ENCODE data around the gene ATG3.
A peak's percentile ranks its signal among the peaks of the same experiment; 100 is the strongest.
"Not testable (repeated sequence)": the region's sequence is repeated elsewhere in the genome, so short reads cannot be mapped to it uniquely, and the experiment has no call there.

The ATG3 gene

DNA sequence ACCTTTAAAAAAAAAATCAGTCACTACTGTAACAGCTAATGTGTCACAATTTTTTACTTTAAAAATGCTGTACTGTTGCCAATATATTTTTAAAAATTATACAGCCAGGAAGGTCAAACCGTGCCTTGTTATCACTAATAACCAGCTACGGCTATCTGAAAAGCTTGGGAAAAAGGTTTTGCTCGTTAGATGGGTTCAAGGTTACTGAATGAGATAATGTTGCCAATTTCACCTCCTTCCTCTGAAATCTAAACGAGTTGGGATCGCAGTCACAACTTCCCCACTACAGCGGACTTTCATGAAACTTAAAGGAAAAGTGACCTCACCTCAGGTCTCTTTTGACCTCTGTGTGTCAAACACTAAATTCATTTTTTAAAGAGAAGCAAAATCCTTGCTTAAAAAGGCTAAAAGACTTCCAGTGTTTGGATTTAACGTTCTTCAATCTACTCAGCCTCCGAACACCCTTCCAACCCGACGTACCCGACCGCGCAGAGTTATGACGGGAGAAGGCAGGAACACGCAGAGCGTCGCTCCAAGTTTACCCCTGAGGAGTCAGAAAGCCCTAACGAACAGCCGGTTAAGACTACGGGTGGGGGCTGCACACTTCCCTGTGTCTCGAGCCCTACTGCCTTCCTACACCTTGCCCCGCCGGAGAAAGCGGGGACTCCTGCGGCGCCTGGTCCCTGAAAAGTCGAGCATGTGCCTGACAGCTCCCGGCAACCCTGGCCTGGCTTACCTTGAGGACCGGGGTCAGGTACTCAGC, 860 bp downstream of the ATG3 start:
- DNase-seq (ENCODE audit: low read depth) = peak; percentile 63

- DNase-seq (ENCODE audit: low read depth) = no peak
Measured at GRCh38 chr3:112560307-112560706, 1.5 kb downstream of the ATG3 start.

DNA sequence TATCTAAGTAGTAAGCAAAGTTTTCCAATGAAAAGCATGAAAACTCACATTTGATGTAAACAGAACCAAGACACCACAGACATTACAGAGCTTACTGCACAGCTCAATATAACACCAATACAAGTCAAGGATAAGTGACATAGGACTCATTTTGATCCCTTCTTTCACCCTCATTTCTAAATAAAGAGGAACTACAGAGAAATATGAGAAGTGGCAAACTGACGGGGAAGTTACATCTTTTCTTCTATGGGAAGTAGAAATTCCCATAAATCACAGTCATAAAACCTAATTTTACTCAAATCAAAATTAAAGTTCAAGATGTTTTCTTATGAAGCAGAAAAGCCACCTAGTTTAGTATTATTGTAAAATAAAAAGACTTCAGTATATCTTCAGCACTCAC, 3.8 kb downstream of the ATG3 start:
- DNase-seq (ENCODE audit: low read depth) = no peak

GRCh38 chr3:112555535-112556170, 6.1 kb downstream of the ATG3 start:
- no peak for DNase-seq (ENCODE audit: low read depth)

DNA sequence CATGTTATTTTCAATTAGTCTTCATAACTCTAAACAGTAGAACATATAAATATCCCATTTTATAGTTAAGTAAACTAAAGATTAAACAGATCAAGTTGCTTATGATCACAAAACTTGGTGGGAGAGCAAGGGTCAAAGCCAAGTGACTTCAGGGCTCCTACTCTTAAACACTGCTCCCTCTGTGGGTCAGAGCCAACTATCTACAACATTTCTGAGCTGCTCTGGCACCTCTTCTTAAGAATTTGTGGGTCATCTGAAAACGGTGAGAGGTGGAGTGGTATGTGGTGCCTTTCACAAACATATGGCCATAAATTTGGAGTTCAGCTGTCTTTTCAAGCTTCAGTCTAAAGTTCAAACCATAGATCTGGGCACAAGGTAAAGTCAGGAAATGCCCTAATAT, 10.9 kb downstream of the ATG3 start:
- DNase-seq (ENCODE audit: low read depth) = no peak

DNA sequence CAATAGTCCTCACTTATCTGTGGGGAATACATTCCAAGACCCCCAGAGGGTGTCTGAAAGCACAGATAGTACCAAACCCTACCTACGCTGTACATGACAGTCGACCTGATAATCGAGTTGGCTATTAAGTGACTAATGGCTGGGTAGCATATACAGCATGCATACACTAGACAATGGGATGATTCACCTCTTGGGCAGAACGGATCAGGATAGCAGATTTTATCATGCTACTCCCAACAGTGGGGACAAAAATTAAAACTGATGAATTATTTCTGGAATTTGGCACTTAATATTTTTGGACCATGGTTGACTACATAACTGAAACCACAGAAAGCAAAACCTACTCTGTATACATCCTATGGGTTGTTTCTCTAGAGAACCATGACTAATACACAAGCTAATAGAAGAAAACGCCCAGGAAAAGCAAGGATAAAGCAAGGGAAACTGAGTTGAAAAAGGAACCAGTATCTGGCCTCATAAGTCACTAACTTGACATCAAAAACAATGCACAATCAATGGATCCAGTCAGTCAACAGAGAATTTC, 15.5 kb downstream of the ATG3 start:
- no peak for DNase-seq (ENCODE audit: low read depth)

- DNase-seq (ENCODE audit: low read depth) = no peak
Measured at GRCh38 chr3:112539825-112540650, 21.7 kb downstream of the ATG3 start.

- no peak for DNase-seq (ENCODE audit: low read depth)
Measured at GRCh38 chr3:112531358-112531781, 30.4 kb downstream of the ATG3 start.

DNA sequence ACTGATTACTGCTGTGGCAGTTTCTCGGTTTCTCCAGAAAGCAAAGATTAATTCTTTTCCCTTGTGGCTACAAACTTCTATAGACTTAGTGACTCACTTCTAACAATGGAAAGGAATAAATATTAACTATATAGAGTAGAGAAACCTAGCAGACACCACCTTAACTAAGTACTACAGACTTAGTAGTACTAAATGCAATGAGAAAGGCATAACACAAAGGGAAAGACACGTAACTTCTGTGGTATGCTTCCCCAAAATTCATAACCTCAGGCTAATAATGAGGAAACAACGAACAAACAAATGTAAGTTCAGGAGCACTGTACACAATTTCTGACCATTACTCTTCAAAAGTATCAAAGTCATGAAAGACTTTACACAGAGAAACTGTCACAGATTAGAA, 31.2 kb downstream of the ATG3 start:
- no peak for DNase-seq (ENCODE audit: low read depth)

DNA sequence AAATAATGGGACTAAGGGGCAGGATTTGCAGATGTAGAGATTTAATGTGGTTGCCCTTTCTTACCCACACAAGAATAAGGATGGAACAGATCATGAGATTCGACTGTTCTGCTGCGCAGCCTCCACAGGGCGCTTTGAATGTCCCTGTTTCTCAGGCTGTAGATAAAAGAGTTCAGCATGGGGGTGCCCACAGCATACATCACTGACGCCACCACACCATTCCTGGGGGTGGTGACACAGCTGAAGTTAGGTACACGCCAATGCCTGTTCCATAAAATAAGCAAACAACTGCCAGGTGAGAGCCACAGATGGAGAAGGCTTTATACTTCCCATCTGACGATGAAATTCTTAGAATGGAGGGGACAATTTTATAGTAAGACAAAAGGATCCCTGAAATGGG, 37.6 kb downstream of the ATG3 start:
- not testable (repeated sequence) for DNase-seq (ENCODE audit: low read depth)

DNA sequence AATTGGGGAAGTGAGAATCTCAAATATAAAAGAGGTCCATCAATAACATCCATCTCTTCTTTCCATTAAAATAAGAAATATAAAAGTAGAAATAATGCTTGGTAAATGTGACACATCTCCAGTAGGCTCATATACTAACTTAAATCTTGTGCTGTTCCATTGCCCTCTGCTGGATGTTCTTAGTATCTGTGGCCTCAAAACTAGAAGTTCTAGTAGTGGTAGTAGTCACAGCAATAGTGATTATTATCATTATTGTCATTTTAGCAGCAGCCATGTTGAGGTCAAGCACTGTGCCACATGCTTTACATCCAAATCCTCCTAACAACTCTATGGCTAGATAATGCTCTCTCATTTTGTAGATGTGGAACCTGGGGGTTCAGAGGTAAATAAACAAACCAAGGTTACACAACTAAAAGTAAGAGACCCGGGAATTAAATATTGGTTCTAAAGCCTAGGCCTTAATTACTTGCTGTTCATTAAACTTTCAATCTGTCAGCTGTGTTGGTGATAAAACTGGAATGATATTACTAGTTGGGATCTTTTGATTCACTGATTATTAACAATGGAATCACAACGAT, 42.2 kb downstream of the ATG3 start:
- DNase-seq (ENCODE audit: low read depth) = no peak

DNA sequence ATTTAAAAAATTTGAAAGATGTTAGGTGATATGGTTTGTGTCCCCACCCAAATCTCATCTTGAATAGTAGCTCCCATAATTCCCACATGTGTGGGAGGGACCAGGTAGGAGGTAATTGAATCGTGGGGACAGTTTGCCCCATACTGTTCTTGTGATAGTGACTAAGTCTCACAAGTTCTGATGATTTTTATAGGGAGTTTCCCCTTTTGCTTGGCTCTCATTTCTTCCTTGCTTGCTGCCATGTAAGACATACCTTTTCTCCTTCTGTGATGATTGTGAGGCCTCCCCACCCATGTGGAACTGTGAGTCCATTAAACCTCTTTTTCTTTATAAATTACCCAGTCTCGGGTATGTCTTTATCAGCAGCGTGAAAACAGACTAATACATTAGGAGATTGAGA, 42.8 kb downstream of the ATG3 start:
- not testable (repeated sequence) for DNase-seq (ENCODE audit: low read depth)

GRCh38 chr3:112514527-112515128, 47.1 kb downstream of the ATG3 start:
- no peak for DNase-seq (ENCODE audit: low read depth)

DNA sequence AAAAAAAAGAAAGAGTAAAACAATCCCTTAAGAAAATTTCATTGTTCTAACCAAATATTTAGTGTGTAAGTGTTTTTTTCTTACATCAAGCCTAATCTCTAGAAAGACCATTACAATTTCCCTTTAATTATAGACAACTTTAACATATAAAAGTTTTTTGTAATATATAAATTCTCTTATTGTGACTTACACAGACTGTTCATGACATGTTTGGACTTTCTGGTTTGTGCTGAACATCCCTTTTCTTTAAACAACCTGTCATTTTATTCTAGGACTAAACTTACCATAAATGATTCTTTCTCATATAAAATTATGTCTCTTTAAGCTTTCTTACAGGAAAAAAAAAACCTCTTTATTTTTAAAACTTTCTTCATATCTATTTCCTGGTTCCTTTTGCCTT, 49.4 kb downstream of the ATG3 start:
- no peak for DNase-seq (ENCODE audit: low read depth)

DNA sequence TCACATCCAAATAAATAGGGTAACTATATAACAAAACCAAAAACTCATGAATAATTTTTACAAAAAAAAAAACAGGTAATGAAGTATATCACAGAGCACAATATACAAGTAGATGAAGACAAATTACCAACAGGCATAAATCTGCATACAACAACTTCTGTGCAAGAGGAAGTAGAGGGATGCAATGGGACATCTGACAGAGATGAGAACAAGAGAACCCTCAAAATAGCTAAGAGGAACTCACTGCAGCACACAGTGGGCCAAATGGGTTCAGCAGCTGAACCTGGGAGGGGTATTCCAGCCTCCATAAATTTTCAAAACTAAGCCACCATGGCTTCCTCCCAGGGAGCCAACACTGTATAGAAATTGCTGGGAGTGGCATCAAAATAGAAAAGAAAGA, 52.9 kb downstream of the ATG3 start:
- DNase-seq (ENCODE audit: low read depth) = no peak

DNA sequence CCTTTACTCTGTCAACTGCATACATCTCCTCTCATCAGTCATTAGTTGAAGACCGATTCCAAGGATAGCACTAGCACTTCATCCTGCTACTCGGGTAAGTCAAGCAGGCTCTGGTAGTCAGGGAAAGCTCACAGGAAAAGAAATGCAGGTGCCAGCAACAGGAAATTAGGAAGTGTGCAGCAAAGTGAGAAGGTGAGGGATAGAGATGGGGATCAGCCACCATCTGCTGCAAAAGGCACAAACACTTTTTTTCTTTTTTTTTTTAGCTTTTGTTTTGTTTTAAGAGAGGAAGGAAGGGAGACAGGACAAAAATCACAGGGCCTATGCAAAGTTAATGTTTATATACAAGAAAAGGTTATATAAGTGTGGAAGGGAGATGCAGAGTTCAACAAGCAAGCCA, 53.5 kb downstream of the ATG3 start:
- DNase-seq (ENCODE audit: low read depth) = no peak

DNA sequence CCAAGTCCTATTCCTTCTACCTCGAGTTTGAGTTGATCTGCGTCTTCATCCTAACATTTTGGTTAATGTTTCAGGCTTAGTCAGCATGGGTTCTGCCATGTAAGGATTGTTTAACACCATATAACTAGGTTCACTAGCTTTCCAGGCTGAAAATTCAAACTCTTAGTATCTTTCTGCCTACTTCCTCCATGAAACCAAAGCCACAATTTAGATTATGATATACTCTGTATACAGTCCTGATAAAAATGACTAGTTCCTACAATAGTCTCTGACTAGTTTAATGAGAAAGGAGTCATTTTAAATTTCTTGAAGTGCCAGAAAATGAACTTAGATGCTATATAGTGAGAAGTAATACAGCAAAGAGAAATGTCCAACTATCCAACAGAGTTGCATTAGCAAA, 55.9 kb downstream of the ATG3 start:
- DNase-seq (ENCODE audit: low read depth) = no peak

GRCh38 chr3:112504123-112504522, 57.6 kb downstream of the ATG3 start:
- DNase-seq (ENCODE audit: low read depth) = no peak

DNA sequence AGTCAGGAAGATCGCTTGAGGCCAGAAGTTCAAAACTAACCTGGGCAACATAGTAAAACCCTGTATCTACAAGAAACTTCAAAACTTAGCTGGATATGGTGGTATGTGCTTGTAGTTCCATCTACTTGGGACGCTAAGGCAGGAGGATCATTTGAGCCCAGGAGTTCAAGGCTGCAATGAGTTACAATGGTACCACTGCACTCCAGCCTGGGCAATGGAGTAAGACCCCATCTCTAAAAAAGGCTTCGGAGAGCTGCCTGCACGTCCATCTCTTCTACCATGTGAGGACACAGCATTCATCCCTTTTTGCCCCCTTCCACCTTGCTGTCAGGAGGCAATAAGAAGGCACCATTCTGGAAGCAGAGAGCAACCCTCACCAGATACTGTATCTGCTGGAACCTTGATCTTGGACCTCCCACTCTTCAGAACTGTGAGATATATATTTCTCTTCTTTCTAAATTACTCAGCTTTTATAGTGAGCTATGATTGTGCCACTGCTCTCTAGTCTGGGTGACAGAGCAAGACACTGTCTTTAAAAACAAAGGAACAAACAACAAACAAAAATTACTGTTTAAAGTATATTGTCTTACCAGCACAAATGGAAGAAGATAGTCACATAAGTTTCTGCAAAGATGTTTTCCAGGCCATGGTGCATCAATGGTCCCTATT, 58.3 kb downstream of the ATG3 start:
- DNase-seq (ENCODE audit: low read depth) = no peak

DNA sequence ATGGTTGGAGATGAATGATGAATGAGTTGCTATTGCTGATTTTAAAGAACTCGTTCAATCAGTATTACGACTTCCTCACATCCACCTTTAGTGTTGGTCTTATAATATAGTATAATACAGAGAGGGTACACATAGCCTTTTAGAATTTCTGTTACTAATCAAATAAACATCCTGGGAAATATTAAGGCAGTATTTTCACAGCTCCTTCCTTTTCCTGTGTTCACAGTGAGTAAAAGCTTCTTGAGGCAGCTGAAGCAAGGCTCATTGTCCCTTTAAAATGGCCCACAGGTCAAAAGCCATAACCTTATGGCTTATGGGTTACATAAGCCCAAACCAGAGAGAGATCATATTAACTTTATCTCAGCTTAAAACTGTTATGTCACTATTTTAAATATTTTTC, 61.1 kb downstream of the ATG3 start:
- no peak for DNase-seq (ENCODE audit: low read depth)
